Thyroid gland (tissue), 4 donors: ENCODE data around the gene MPZL1. TPM values are rescaled to one million over a fixed set of nuclear protein-coding genes. Genes with fewer than 3 reads are reported as not detected.

Experiments used
- DNase-seq, 2 donors: peaks; one replicate each; pipeline ENCODE4 v3.0.0-alpha.2; 2019
- H3K27ac ChIP-seq, 3 donors: fragments of 200-600 bp; sonication (generic); 1 replicate in 2 of 3; 2 replicates in 1 of 3; pipeline ENCODE4 v1.5.1; 2016 to 2019; ENCODE audit warnings: mild to moderate bottlenecking in 1 of 3, moderate library complexity in 1 of 3
- H3K27me3 ChIP-seq: fragments of 200-600 bp; sonication (generic); one replicate; pipeline ENCODE4 v1.5.1; 2019
- H3K36me3 ChIP-seq, 2 donors: fragments of 200-600 bp; sonication (generic); one replicate each; pipeline ENCODE4 v1.5.1; 2016 to 2019
- H3K4me1 ChIP-seq, 2 donors: fragments of 200-600 bp; sonication (generic); one replicate each; pipeline ENCODE4 v1.5.1; 2017 to 2019
- H3K4me3 ChIP-seq, 3 donors: fragments of 200-600 bp; sonication (generic); replicated peaks in 1 of 3; 1 replicate in 2 of 3; 2 replicates in 1 of 3; pipeline ENCODE4 v1.5.1; 2016; ENCODE audit warnings: mild to moderate bottlenecking in 1 of 3
- H3K9me3 ChIP-seq: fragments of 200-600 bp; sonication (generic); one replicate; pipeline ENCODE4 v1.5.1; 2017
- CTCF ChIP-seq, 6 experiments: fragments of 200-600 bp in 3 of 6; fragments of 450-650 bp in 3 of 6; sonication (generic) in 3 of 6; IDR thresholded peaks; one replicate each; pipeline ENCODE4 v1.5.1; 2016 to 2019; ENCODE audit warnings: antibody characterized with exemption in 6 of 6, mild to moderate bottlenecking in 2 of 6, inconsistent platforms in 1 of 6, moderate library complexity in 1 of 6
- POLR2A ChIP-seq, 2 donors: fragments of 450-650 bp; IDR thresholded peaks; one replicate each; pipeline ENCODE4 v1.6.1; 2017; ENCODE audit warnings: antibody characterized with exemption in 2 of 2, mild to moderate bottlenecking in 2 of 2, moderate library complexity in 1 of 2
- WGBS, 2 donors: methylation state at CpG; one replicate each; pipeline ENCODE4 v1.1.5; 2017; 5-methylcytosine and 5-hydroxymethylcytosine counted together
- intact Hi-C: fragments of 100-400 bp; cut with DNase I; formaldehyde crosslinking; loops from one replicate; pipeline ENCODE4 v1.15.1; 2023
- total RNA-seq, 4 donors: library from RNA; depleted of rRNA; stranded (reverse); fragments of >200 nt; gene quantifications; one replicate each; pipeline ENCODE4 v1.2.3, GENCODE V29; 2016

The MPZL1 gene
- total RNA-seq, 4 donors from 2014 or later, result 52.6 to 90.2 (median 61.8) TPM

- WGBS, 2 donors, result 0 to 1% methylated on average over 4 to 11 of the region's 28 CpGs
- no peaks in the 10 kb centered on the region for H3K36me3 ChIP-seq
- H3K27me3 ChIP-seq, result no peaks in the 10 kb centered on the region
- no peaks in the 10 kb centered on the region for H3K9me3 ChIP-seq
- H3K4me1 ChIP-seq, result peaks cover 0 to 11% of the 10 kb centered on the region in 2 donors
- H3K27ac ChIP-seq, result peak overlapping the region; percentile 49 to 91 (median 82)
- TF ChIP-seq POLR2A (IDR thresholded peaks at IDR 0.05), result peak in 1 of 2 donors; percentile 58
- TF ChIP-seq CTCF (IDR thresholded peaks at IDR 0.05), result no peak
- peak overlapping the region; percentile 19 to 53 (median 41) for H3K4me3 ChIP-seq
- intact Hi-C loops, result no loop called here
- DNase-seq, result peak in 1 of 2 donors; percentile 89
These were observed 7.7 kb upstream of the MPZL1 start for GRCh38 chr1:167714098-167714438.

- Histone ChIP-seq H3K36me3 (no peaks in the 10 kb centered on the region), H3K27me3 (no peaks in the 10 kb centered on the region), H3K9me3 (no peaks in the 10 kb centered on the region), H3K4me1 (peaks cover 0 to 11% of the 10 kb centered on the region in 2 donors), H3K4me3 (peak overlapping the region; percentile 19 to 53 (median 41)), H3K27ac (peak overlapping the region; percentile 49 to 91 (median 82))
- TF ChIP-seq POLR2A (IDR thresholded peaks at IDR 0.05), result peak in 1 of 2 donors; percentile 38
- peak in 1 of 6 experiments; percentile 2 for TF ChIP-seq CTCF (IDR thresholded peaks at IDR 0.05)
- intact Hi-C loops, result no loop called here
- DNase-seq, result peak; percentile 89 to 91
- WGBS, 2 donors, result 1 to 2% methylated on average over 22 to 27 of the region's 50 CpGs
These were observed 7.2 kb upstream of the MPZL1 start for GRCh38 chr1:167714439-167715156.

GRCh38 chr1:167715157-167715999 lies 6.4 kb upstream of the MPZL1 start:
- Histone ChIP-seq H3K27ac (peak overlapping the region; percentile 49 to 91 (median 82)), H3K4me1 (peaks cover 0 to 11% of the 10 kb centered on the region in 2 donors), H3K36me3 (no peaks in the 10 kb centered on the region), H3K27me3 (no peaks in the 10 kb centered on the region), H3K4me3 (peak overlapping the region in 2 of 3 donors; percentile 41 to 69), H3K9me3 (no peaks in the 10 kb centered on the region)
- intact Hi-C loops, result no loop called here
- 0% methylated on average over 26 of the region's 26 CpGs for WGBS, 2 donors
- TF ChIP-seq POLR2A (IDR thresholded peaks at IDR 0.05) (no peak), CTCF (IDR thresholded peaks at IDR 0.05) (peak in 5 of 6 experiments; percentile 57 to 80 (median 66))
- DNase-seq, result peak; percentile 82 to 83

GRCh38 chr1:167716000-167716271 lies 5.8 kb upstream of the MPZL1 start:
- H3K9me3 ChIP-seq, result no peaks in the 10 kb centered on the region
- H3K27me3 ChIP-seq, result no peaks in the 10 kb centered on the region
- peaks cover 0 to 11% of the 10 kb centered on the region in 2 donors for H3K4me1 ChIP-seq
- no peak for DNase-seq
- WGBS, 2 donors, result 4 to 6% methylated on average over 4 of the region's 4 CpGs
- H3K4me3 ChIP-seq, result peak overlapping the region in 2 of 3 donors; percentile 41 to 69
- peak overlapping the region in 1 of 3 donors; percentile 39 for H3K27ac ChIP-seq
- H3K36me3 ChIP-seq, result no peaks in the 10 kb centered on the region
- intact Hi-C loops, result no loop called here
- no peak for TF ChIP-seq POLR2A (IDR thresholded peaks at IDR 0.05)
- TF ChIP-seq CTCF (IDR thresholded peaks at IDR 0.05), result no peak

- intact Hi-C loops, result no loop called here
- TF ChIP-seq POLR2A (IDR thresholded peaks at IDR 0.05) (no peak), CTCF (IDR thresholded peaks at IDR 0.05) (no peak)
These were observed 4.4 kb upstream of the MPZL1 start for GRCh38 chr1:167717351-167717750.

More at GRCh38 chr1:167717351-167717750, 4.4 kb upstream of the MPZL1 start:
- peaks cover 0 to 11% of the 10 kb centered on the region in 2 donors for H3K4me1 ChIP-seq
- no peak overlapping the region for H3K4me3 ChIP-seq
- no peaks in the 10 kb centered on the region for H3K9me3 ChIP-seq
- no peaks in the 10 kb centered on the region for H3K36me3 ChIP-seq
- no peak overlapping the region for H3K27ac ChIP-seq
- DNase-seq, result no peak
- no peaks in the 10 kb centered on the region for H3K27me3 ChIP-seq
- WGBS, 2 donors, result 86 to 92% methylated on average over 3 of the region's 3 CpGs
